Ishikawa (cell line): ENCODE measurements around the gene RABL6.

Experiments
- CREB1 ChIP-seq: IDR thresholded peaks from 2 replicates; pipeline ENCODE4 v1.6.1; 2012; ENCODE audit warnings: low read depth
- EGR1 ChIP-seq: IDR thresholded peaks from 2 replicates; pipeline ENCODE4 v1.6.1; 2012
- MAX ChIP-seq: IDR thresholded peaks from 2 replicates; pipeline ENCODE4 v1.6.1; 2012
- TAF1 ChIP-seq: IDR thresholded peaks from 2 replicates; pipeline ENCODE4 v1.6.1; 2012; ENCODE audit warnings: low read depth, mild to moderate bottlenecking

- TF ChIP-seq MAX (peak; percentile 66), TAF1 (no peak), EGR1 (no peak), CREB1 (no peak)
These were observed 34.2 kb upstream of the RABL6 start for GRCh38 chr9:136773386-136774044.
